Activated naive CD4-positive, alpha-beta T cell (primary cell): ENCODE results near the gene XBP1.
"Not testable (repeated sequence)": the region's sequence is repeated elsewhere in the genome, so short reads cannot be mapped to it uniquely, and the experiment has no call there.

Experiments
- DNase-seq, 4 experiments: peaks; one replicate each; lab custom pipeline; 2025; lab: John Stamatoyannopoulos, UW

Gene XBP1

DNA sequence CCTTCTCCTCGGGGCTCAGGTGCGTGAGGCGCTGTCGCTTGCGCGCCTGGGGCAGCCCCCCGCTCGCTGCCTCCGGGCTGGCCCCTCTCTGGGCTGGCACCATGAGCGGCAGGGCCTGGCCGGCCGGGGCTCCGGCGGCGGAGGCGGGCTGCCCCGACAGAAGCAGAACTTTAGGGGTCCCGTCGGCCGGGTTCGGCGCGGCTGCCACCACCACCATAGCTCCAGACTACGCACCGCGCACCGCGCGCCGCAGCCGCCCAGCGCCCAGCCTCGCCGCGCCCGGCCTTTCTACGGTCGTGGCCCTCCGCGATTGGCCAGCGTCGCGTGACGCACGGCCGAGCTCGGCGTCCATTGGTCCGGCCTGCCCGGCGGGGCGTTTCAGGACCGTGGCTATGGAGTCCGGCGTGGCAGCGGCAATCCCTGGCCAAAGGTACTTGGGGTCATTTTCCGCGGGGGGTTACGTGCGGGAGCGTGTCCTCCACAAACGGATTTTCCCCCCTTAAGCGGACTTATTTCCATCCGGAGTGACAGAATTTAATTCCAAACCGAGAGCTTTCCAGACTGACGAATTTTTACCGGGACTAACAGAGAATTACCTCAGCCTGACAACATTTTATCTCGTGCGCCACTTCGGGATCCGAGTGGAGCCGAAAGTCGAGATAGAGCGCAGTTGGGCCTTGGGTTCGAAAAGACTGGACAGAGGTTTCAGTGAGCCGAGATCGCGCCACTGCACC lies at the start of gene XBP1:
TSS of gene XBP1 (minus strand) at position 262 of the 734 bp plus-strand sequence.
- DNase-seq = peak; percentile 74 to 82 (median 79)

DNA sequence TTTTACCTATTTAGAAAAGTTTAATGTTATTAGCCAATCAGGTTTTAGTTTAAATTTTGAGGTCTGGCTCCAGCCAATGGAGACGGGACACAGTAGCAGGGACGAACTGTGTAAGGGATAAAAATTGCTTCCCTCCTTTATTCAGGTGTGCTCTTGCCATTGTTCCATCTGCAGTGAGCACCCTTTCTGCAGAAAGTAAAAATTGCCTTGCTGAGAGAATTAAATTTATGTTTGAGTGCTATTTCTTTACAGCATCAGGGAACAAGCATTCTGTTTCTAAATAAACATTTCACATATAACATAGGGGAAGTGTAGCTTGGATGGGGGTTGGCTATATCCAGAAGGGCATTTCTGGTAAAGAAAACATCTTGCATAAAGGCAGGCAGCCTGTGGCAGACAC lies 46.6 kb upstream of the XBP1 start:
- no peak for DNase-seq

DNA sequence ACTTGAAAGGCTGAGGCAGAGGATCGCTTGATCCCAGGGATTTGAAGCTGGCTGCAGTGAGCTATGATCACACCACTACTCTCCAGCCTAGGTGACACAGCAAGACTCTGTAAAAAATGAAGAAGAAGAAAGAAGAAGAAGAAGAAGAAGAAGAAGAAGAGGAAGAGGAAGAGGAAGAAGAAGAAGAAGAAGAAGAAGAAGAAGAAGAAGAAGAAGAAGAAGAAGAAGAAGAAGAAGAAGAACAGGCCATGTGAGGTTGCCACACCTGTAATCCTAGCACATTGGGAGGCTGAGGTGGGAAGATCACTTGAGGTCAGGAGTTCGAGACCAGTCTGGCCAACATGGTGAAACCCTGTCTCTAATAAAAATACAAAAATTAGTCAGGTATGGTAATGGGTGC lies 43.9 kb upstream of the XBP1 start:
- DNase-seq = not testable (repeated sequence)

DNA sequence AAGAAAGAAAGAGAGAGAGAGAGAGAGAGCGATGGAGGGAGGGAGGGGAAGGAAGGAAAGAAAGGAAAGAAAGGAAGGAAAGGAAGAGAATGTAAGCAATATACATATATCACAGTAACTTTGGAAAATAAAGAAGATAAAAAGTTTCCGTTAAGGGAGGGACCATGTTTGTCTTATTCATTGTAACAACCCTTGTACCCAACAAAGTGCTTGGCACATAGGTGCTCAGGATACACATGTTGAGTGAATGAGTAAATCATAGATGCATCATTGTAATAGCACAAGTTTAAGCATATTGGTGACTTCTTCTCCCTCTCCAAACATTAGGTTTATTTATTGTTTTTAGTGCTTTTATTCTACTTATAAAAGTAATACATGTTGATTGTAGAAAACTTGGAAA lies 43.3 kb upstream of the XBP1 start:
- DNase-seq = no peak

DNA sequence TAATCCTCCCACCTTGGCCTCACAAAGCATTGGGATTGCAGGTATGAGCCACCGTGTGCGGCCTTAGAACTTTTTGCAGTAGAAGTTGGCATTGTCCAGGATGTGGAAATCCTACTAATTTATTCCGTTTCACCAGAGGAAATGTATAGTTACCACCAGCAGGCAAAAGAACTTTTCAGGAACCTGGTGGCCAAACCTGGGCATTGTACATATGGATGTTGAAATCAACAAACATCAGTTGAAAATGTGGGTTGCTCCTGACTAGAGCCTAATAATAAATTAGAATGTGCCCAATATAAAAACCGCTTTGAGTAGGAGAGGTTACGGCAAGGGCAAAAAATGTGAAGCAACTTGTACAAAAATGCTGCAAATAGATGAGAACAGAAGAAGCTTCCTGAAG lies 40.7 kb upstream of the XBP1 start:
- DNase-seq = no peak

DNA sequence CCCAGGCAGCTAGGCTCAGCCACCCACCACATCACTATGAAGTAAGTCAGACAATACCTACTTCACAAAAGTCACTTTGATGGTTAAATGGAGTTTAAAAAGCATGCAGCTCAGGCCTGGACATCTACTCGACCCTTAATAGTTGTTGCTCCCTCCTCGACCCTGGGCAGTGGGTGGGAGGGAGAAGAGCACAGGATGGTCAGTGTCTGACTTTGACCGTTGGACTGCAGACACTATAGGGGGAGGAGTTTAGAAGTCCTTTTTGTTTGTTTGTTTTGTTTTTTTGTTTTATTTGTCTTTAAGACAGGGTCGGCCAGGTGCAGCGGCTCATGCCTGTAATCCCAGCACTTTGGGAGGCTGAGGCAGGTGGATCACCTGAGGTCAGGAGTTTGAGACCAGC lies 38.6 kb upstream of the XBP1 start:
- no peak for DNase-seq

DNA sequence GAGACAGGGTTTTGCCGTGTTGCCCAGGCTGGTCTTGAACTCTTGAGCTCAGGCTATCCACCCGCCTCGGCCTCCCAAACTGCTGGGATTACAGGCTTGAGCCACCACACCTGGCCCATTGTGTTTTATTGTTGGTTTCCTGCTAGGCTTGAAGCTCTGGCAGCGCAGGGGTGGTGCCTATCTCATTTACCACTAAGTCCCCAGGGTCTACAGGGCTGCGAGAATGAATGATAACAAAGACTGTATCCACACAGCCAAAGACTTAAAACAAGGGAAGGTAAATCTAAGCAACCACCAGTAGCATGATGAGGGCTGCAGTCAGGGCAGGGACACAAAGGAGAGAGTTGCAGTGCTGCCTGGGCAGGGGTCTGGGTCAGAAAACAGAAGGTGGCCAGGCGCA lies 37.3 kb upstream of the XBP1 start:
- no peak for DNase-seq

DNA sequence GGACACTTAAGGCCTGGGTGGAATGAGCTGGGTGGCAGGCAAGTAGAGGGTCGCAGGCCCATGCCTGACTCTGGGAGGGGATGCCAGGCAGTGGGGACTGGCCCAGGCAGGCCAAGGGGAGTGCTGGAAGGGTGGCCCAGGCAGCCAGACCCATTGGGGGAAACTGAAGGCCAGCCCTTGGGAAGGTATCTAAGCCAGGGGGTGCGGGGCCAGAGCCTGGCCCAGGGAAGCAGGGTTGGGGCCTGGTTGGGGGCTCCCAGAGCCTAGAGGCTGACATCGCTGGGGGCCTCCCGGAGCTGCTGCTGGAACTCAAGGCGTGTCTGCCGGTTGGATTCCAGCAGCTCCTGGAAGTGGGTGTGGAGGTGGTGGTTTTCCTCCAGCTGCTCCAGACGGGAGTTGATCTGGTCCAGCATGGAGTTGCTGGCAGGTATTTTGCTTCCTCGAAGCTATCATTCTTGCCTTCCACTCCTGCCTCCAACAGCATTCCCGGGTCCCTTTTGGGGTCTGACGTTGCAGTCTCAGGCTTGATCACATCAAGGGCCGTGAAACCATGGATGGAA lies 35.3 kb upstream of the XBP1 start:
- no peak for DNase-seq

DNA sequence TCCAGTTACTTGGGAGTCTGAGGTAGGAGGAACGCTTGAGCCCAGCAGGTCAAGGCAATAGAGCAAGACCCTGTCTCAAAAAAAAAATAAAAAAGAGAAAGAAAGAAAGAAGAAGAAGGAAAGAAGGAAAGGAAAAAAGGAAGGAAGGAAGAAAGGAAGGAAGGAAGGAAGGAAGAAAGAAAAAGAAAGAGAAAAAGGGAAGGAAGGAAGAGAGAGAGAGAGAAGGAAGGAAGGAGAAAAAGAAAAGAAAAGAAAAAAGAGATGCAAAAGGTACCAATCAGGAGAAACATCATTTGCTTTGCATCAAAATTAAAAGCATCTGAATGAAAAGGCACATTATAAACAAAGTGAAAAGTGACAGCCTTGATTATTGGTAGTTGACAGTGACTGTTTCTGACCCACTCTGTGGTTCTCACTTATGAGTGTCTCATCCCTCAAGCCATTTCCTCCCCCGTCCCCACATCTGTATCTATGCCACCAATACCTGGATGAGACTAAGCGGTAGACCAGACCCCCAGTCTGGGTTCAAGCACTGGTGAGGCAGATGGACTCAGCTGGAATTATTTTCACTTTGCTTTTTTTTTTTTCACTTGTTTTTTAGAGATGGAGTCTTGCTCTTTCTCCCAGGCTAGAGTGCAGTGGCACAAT lies 33.0 kb upstream of the XBP1 start:
- no peak for DNase-seq

DNA sequence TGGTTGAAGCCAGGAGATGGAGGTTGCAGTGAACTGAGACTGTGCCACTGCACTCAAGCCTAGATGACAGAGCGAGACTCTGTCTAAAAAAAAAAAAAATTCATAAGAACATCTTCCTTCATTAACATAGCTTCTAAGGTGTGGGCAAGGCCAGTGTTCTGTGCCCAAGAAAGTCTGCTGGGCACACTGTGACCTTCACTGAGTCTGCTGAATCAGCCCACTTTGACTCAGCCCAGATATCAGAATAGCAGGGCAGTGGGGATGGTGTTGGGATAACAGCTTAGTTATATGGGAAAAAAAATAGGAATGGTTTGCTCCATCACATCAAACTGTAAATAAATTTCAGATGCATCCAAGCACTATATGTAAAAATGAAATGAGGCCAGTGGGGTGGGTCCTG lies 32.4 kb upstream of the XBP1 start:
- DNase-seq = no peak

DNA sequence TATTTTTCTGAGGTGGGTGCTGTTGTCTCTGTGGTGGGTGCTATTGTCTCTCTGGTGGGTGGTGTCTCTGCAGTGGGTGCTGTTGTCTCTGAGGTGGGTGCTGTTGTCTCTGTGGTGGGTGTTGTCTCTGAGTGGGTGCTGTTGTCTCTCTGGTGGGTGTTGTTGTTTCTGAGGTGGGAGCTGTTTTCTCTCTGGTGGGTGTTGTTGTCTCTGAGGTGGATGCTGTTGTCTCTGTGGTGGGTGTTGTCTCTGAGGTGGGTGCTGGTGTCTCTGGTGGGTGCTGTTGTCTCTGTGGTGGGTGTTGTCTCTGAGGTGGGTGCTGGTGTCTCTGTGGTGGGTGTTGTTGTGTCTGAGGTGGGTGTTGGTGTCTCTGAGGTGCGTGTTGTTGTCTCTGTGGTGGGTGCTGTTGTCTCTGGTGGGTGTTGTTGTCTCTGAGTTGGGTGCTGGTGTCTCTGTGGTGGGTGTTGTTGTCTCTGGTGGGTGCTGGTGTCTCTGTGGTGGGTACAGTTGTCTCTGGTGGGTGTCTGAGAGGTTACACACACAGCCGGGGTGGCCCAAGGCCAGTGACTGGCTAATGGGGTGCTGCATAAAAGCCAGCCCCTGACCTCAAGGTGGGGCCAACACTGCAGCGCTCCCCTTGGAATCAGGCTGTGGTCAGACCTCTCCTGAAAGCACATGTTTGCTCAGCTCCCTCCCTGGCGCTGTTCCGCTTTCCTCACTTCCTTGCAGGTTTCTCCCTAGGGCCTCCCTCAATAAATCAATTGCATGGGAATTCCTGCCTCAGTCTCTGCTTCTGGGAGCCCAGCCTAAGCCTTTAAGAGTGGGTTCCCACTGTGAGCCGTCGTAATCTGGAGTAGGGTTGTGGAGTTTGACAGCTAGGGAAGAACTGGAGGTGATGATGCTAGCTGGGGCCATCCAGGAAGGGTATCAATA lies 31.0 kb upstream of the XBP1 start:
- DNase-seq = no peak

DNA sequence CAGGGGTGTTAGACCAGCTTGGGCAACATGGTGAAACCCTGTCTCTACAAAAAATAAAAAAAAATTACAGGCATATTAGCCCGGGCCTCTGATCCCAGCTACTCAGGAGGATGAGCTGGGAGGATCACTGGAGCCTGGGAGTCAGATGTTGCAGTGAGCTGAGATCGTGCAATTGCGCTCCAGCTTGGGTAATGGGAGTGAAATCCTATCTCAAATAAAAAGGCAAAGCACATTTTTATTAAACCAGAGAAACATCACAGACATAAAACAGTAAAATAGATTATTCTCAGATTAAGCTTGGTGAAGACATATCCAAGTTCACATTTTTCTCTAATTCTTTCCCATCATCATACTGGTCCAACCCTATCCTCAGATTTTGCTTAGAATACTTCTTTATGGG lies 30.1 kb upstream of the XBP1 start:
- no peak for DNase-seq

DNA sequence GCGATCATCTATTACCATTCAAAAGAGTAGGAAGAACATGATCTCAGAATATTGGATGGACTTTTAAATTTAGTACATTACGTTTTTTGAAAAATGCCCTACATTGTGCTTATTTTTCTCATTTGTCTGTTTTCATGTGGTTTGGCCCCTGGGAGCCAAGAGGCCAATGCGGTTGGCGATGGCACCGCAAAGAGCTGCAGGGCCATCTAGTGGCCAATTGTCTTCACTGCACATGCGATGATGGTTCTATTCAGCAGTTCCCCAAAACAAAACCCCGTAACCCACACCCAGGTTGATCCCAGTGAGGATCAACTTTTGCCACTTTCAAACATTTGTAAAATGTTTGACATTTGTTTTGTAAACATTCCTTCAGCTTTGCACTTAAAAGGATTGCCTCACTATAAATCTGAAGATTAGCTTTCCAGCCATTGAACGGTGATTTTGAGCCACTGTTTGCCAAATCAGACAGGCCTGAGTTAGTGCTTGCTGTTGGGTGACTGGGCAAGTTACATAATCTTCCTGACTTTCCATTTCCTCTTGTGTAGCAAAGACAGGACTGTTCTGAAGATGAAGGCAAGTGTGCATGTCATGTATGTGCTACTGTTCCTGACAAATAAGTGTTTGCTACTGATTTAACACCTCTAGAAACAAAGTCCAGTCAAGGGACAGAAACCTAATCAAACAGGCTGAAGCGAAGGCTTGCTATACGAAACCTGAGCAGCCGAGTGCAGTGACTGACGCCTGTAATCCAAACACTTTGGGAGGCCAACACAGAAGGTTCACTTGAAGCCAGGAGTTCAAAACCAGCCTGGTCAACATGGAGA lies 29.2 kb upstream of the XBP1 start:
- DNase-seq = peak; percentile 27 to 65 (median 41)

DNA sequence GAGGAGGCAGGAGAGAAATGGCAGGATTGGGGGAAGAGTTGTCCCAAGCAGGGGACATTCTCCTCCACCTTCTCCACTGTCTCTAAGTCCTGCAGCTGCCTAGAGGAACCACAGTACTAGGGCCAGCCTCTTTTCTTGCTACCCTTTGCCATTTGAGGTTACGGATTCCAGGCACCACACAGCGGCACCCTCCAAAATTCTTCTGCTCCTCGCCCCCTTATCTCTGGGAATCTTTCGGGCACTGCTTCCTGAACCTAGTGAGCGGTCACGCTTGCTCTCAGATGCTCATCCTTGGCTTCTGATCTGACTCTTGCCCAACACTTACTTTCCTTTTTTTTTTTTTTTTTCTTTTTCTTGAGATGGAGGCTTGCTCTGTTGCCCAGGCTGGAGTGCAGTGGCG lies 26.6 kb upstream of the XBP1 start:
- no peak for DNase-seq

DNA sequence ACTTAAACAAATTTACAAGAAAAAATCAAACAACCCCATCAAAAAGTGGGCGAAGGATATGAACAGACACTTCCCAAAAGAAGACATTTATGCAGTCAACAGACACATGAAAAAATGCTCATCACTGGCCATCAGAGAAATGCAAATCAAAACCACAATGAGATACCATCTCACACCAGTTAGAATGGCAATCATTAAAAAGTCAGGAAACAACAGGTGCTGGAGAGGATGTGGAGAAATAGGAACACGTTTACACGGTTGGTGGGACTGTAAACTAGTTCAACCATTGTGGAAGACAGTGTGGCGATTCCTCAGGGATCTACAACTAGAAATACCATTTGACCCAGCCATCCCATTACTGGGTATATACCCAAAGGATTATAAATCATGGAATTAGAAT lies 26.1 kb upstream of the XBP1 start:
- DNase-seq = not testable (repeated sequence)

DNA sequence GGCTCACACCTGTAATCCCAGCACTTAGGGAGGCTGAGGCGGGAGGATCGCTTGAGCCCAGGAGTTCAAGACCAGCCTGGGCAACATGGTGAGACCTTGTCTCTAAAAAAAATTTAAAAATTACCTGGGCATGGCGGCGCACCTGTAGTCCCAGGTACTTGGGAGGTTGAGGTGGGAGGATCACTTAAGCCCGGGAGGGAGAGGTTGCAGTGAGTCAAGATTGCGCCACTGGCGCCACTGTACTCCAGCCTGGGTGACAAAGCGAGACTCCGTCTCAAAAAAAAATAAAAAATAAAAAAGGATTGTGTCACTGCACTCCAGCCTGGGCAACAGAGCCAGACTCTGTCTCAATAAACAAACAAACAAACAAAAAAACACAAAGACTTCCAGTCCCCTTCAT lies 24.1 kb upstream of the XBP1 start:
- not testable (repeated sequence) for DNase-seq

DNA sequence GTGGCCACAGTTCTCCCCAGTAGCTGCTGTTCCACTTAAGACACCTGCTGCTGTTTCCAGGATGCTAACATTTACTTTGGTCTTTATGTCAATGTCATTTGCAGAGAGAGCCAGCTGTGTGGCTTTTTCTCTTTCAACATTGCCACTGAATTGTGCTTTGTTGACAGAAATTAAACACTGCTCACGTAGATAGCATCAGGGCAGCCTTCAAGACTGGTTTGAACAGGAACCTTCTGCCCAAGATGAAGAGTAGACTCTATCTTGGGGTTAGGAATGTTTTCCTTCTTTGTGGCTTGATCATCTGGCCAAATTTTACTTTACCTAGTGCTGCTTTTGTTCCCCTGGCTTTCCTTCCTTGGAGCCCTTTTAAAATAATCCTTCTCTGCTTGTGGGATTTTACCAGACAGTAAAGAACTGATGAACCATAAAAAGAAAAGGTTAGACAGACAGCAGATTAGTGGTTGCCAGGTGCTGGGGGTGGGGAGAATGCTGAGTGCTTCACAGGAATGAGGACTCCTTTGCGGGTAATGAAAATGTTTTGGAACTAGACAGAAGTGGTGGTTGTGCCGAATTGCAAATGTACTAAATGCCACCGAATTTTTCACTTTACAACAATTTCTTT lies 22.7 kb upstream of the XBP1 start:
- DNase-seq = peak in 1 of 4 experiments; percentile 22

DNA sequence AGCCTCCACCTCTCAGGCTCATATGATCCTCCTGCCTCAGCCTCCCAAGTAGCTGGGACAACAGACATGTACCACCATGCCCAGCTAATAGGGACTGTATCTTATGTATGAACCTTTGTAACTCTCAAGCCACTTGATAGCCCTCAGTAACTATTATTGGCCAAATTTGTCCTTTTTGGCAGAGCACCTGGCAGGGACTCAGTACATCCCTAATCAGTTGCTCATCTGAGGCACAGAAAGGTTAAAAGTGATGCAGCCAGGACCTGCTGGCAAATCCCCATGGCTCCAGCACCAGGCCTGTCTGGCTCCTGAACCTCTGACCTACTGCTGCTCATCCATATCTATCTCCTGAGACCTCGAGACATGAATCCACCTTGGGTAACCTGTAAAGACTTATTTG lies 21.1 kb upstream of the XBP1 start:
- DNase-seq = no peak

DNA sequence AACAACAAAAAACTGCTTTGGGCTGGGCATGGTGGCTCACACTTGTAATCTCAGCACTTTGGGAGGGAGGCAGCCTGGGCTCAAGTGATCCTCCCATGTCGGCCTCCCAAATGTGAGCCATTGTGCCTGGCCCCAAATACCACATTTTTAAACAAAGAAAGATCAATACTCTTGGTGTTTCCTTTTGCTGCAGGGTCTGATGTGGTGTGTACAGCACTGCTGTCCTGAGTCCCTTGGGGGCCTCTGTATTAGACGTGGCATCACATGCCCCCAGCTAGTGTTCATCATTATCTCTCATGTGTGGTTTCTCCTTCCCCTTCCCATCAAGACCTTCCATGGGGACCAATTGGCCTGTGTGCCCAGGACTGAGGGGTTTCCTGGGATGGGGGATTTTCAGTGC lies 20.5 kb upstream of the XBP1 start:
- no peak for DNase-seq

DNA sequence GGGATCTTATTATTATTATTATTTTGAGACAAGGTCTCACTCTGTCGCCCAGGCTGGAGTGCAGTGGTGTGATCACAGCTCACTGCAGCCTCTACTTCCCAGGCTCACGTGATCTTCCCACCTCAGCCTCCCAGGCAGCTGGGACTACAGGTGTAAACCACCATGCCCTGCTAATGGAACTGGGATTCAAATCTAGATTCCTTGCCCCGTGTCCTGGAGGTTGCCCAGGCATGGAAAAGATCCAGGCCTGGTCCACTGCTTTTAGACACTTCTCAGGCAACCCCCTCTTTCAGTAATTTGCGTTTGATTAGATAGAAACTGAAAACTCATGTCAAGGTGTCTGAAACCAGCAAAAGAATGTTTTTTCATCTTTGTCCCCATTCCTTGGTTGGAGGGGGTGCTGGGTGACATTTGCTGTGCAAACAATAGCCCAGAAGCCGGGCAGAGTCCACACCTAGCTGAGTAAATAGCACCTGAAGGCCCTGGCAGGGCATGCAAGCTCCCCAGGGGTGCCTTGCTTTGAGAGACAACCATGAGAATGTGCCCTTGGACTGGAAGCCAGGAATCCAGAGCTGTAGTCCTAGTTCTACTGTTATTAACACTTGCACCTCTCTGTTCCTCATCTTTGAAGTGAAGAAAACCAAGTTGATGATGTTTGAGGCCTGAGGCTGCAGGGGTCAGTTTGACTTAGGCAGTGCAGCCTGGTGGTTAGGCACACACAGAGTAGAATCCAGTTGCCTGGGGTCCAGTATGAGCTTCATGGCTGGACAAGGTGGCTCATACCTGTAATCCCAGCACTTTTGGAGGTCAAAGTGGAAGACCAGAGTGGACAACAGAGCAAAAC lies 19.1 kb upstream of the XBP1 start:
- DNase-seq = no peak
